BJ (cell line): ENCODE data around the gene CLVS2. TPM values are rescaled to one million over a fixed set of nuclear protein-coding genes. Genes with fewer than 3 reads are reported as not detected.

Source experiments
- CTCF ChIA-PET: fragments of 350-600 bp; formaldehyde crosslinking; extraction: SDS; loops from one replicate; lab custom pipeline; 2021; ENCODE audit warnings: antibody characterized with exemption, inconsistent platforms; lab: Yijun Ruan, JAX
- POLR2A ChIA-PET: fragments of 300-600 bp; sonication (Branson Sonifier 250); formaldehyde crosslinking; extraction: SDS; loops from one replicate; lab custom pipeline; 2021; ENCODE audit warnings: antibody characterized with exemption; lab: Charles Lee
- DNase-seq: peaks from one replicate; pipeline ENCODE4 v3.0.0-alpha.2; 2011; ENCODE audit warnings: low read depth
- H3K27me3 ChIP-seq: 2 replicates; pipeline ENCODE4 v1.6.0; 2011; ENCODE audit warnings: low read length; ENCODE audit not compliant: control insufficient read depth, insufficient read depth
- H3K36me3 ChIP-seq: 2 replicates; pipeline ENCODE4 v1.5.1; 2011; ENCODE audit warnings: low read length; ENCODE audit not compliant: control insufficient read depth, insufficient read depth
- H3K4me3 ChIP-seq: 2 replicates; pipeline ENCODE4 v1.5.1; 2011; ENCODE audit warnings: low read depth, mild to moderate bottlenecking, control low read depth, low read length
- polyA plus RNA-seq: library from polyadenylated mRNA; depleted of rRNA; stranded (reverse); fragments of >200 nt; gene quantifications from 2 replicates; pipeline ENCODE4 v1.2.3, GENCODE V29; 2011
- TF ChIP-seq, protein P1 (sequence below): IDR thresholded peaks from 2 replicates; pipeline ENCODE4 v1.5.1; 2011; ENCODE audit warnings: low read depth, mild to moderate bottlenecking, control low read depth, inconsistent platforms, low read length, moderate library complexity; ENCODE audit not compliant: insufficient read depth

The CLVS2 gene
- polyA plus RNA-seq, 1 experiment, result not detected

DNA sequence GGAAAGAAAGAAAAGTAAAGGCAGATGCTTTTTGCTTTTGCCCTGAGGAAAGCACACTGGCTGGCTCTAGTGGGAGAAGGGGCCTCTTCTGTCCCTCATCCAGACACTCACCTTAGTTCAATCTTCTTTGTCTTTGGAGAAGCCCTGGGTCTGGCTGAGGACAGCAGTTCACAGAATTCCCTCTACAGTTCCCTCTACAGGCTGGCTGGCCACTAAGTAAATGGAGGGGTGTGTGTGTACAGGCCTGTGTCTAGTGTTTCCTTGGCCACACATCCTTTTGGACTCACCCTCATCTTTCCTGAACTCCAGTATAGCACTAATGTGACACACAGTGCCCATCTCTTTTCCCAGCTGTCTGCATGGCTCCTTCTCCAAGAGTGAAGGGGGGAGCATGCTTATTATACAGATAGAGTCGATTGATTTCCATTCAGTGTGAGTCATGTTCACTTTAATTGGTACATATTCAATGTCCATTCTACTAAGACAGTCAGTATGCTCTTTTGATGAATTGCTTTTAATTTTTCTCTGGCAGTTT is 26.0 kb upstream of the CLVS2 start:
- H3K36me3 ChIP-seq, result no peaks in the 10 kb centered on the region
- no peaks in the 10 kb centered on the region for H3K27me3 ChIP-seq
- ChIA-PET POLR2A (no interaction called here), CTCF (no interaction called here)
- TF ChIP-seq, protein P1, sequence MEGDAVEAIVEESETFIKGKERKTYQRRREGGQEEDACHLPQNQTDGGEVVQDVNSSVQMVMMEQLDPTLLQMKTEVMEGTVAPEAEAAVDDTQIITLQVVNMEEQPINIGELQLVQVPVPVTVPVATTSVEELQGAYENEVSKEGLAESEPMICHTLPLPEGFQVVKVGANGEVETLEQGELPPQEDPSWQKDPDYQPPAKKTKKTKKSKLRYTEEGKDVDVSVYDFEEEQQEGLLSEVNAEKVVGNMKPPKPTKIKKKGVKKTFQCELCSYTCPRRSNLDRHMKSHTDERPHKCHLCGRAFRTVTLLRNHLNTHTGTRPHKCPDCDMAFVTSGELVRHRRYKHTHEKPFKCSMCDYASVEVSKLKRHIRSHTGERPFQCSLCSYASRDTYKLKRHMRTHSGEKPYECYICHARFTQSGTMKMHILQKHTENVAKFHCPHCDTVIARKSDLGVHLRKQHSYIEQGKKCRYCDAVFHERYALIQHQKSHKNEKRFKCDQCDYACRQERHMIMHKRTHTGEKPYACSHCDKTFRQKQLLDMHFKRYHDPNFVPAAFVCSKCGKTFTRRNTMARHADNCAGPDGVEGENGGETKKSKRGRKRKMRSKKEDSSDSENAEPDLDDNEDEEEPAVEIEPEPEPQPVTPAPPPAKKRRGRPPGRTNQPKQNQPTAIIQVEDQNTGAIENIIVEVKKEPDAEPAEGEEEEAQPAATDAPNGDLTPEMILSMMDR, result no peak
- no peak for DNase-seq
- no peak overlapping the region for H3K4me3 ChIP-seq

DNA sequence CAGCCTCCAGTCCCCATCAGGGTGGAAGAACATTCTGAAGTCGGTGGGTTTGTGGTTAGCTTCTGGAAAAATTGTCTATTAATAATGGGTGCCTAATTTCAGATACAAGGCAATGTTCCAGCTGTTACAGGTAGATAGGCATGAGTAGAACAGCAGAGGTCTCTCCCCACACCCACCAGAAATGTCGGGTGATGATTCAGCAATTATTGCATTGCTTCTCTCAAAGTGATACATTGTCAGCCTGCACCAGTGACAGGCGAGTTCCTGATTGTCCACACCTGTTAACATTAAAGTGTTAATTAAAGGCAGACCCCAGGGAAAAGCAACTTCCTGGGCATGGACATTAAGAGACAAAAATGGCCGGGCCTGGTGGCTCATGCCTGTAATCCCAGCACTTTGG is 18.9 kb upstream of the CLVS2 start:
- no peak for DNase-seq
- TF ChIP-seq, protein P1, result no peak
- Histone ChIP-seq H3K4me3 (no peak overlapping the region), H3K27me3 (no peaks in the 10 kb centered on the region), H3K36me3 (no peaks in the 10 kb centered on the region)
- CTCF ChIA-PET, result no interaction called here
- POLR2A ChIA-PET, result no interaction called here

DNA sequence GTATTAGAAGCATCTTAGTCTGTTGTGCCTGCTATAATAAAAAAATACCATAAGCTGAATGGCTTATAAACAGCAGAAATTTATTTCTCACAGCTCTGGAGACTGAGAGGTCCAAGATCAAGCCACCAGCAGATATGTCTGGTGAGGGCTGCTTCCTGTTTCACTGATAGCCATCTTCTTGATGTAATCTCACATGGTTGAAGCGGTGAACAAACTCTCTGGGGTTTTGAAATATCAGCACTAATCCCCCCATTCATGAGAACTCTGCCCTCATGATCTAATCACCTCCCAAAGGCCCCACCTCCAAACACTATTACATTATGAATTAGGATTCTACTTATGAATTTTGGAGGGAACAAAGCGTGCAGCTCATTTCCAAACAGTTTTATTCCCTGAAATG is 11.6 kb upstream of the CLVS2 start:
- no peaks in the 10 kb centered on the region for H3K27me3 ChIP-seq
- ChIA-PET CTCF (no interaction called here), POLR2A (no interaction called here)
- no peak overlapping the region for H3K4me3 ChIP-seq
- TF ChIP-seq, protein P1, result no peak
- H3K36me3 ChIP-seq, result no peaks in the 10 kb centered on the region
- no peak for DNase-seq

DNA sequence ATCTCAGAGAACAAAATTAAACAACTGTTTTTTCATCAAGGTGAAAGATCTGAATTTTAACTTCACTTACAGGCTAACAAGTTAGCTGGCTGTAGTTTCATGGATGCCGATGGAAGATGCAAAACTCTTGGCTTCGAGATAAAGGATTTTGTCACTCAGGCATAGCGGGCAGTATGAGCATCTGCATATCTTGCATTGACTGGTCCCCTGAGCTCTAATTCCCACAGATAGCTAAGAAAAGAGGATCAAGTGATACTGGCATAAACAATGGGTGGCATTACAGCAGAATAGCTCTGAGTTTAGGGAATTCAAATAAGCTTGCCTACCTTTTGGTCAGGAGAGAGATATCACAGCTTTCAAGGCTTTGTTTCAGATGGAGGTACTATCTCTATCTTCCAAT is 1.8 kb upstream of the CLVS2 start:
- TF ChIP-seq, protein P1, result no peak
- Histone ChIP-seq H3K27me3 (no peaks in the 10 kb centered on the region), H3K36me3 (no peaks in the 10 kb centered on the region), H3K4me3 (no peak overlapping the region)
- DNase-seq, result no peak
- CTCF ChIA-PET, result no interaction called here
- POLR2A ChIA-PET, result no interaction called here

DNA sequence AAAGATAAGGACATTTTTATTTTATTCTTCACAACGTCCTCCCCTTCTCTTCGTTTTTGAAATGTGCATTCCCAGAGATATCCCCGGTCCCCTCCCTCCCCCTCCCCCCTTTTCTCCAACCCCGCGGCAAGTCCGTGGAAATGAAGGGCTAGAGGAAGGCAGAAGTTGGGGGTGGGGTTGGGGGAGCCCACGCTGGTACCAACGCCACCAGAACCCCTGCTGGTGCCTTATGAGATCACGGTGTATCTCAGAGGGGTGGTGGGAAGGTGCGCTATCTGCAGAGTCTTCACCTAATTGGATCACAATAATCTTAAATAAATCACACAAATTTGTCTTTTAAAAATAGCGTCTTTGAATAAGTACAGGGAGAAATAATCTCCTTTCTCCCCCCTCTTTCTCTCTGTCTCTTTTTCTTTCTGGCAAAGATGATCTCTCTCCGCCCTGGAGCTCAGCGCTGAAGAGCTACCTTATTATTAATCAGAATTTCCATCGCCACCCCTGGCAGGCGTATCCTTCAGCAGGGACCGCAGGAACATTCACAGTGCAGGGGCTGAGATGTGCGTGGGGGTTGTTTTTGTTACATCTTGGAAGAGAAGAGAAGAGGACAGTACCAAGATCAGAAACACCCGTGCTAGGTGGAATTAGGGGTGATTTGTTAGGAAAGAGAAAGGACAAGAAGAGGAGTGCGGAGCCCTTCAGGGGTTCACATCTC is 915 bp downstream of the CLVS2 start:
- POLR2A ChIA-PET, result no interaction called here
- no peak overlapping the region for H3K4me3 ChIP-seq
- no peak for DNase-seq
- CTCF ChIA-PET, result no interaction called here
- H3K27me3 ChIP-seq, result no peaks in the 10 kb centered on the region
- TF ChIP-seq, protein P1, result no peak
- H3K36me3 ChIP-seq, result no peaks in the 10 kb centered on the region
